ENCODE results near the gene RASAL3. TPM values are rescaled to one million over a fixed set of nuclear protein-coding genes. Genes with fewer than 3 reads are reported as not detected.
A peak's percentile ranks its signal among the peaks of the same experiment; 100 is the strongest.

The RASAL3 gene
- total RNA-seq, 1 experiment from 2014 or later = 1.1 TPM

GRCh38 chr19:15419413-15420025 is 44.8 kb downstream of the RASAL3 start:
- Histone ChIP-seq H3K27me3 (replicated peaks; ENCODE audit: insufficient read depth, low read depth, low read length, poor library complexity) (no peaks in the 10 kb centered on the region), H3K27ac (ENCODE audit: low read depth, low read length, poor library complexity, severe bottlenecking) (peak overlapping the region; percentile 61), H3K9me3 (ENCODE audit: low read depth, low read length, poor library complexity, severe bottlenecking) (peaks cover 10% of the 10 kb centered on the region), H3K36me3 (ENCODE audit: insufficient read depth, low read length, poor library complexity, severe bottlenecking) (peaks cover 37% of the 10 kb centered on the region), H3K4me1 (ENCODE audit: insufficient read depth, low read length, poor library complexity, severe bottlenecking) (peaks cover 27% of the 10 kb centered on the region), H3K4me3 (ENCODE audit: low read depth, low read length, poor library complexity, severe bottlenecking) (peak overlapping the region; percentile 24)
- TF ChIP-seq EZH2 (IDR thresholded peaks at IDR 0.05; ENCODE audit: borderline replicate concordance, low read depth, low read length, poor library complexity, severe bottlenecking) = no peak
- TF ChIP-seq, protein P1, sequence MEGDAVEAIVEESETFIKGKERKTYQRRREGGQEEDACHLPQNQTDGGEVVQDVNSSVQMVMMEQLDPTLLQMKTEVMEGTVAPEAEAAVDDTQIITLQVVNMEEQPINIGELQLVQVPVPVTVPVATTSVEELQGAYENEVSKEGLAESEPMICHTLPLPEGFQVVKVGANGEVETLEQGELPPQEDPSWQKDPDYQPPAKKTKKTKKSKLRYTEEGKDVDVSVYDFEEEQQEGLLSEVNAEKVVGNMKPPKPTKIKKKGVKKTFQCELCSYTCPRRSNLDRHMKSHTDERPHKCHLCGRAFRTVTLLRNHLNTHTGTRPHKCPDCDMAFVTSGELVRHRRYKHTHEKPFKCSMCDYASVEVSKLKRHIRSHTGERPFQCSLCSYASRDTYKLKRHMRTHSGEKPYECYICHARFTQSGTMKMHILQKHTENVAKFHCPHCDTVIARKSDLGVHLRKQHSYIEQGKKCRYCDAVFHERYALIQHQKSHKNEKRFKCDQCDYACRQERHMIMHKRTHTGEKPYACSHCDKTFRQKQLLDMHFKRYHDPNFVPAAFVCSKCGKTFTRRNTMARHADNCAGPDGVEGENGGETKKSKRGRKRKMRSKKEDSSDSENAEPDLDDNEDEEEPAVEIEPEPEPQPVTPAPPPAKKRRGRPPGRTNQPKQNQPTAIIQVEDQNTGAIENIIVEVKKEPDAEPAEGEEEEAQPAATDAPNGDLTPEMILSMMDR (conservative IDR thresholded peaks at IDR 0.05; ENCODE audit: low read depth, low read length) = no peak
- ChIA-PET POLR2A (ENCODE audit: low non-redundant PET) (interaction anchor here (0.5 to 1.8 kb wide), 5 partner anchors 11 to 288 kb away, joined by 4 to 15 read pairs (median 4); no protein-coding TSS in a partner anchor), CTCF (interaction anchor here (0.6 to 2.0 kb wide), 5 partner anchors 17 to 328 kb away, joined by 3 to 17 read pairs (median 6); no protein-coding TSS in a partner anchor)
- intact Hi-C loops (cut with micrococcal nuclease; ENCODE audit: unreplicated experiment) = loop anchor here (1.0 to 10.0 kb wide), 3 partner anchors 88 to 155 kb away; partner anchors contain the start of gene CYP4F22
- no TSS peak for BruUV-seq (replicated peaks)
- no peak for DNase-seq (ENCODE audit: low spot score)

- TF ChIP-seq EZH2 (IDR thresholded peaks at IDR 0.05; ENCODE audit: borderline replicate concordance, low read depth, low read length, poor library complexity, severe bottlenecking) = no peak
- TF ChIP-seq, protein P1 (conservative IDR thresholded peaks at IDR 0.05; ENCODE audit: low read depth, low read length) = peak; percentile 86
- peaks cover 9% of the 10 kb centered on the region for H3K9me3 ChIP-seq (ENCODE audit: low read depth, low read length, poor library complexity, severe bottlenecking)
- intact Hi-C loops (cut with micrococcal nuclease; ENCODE audit: unreplicated experiment) = loop anchor here (1.0 to 10.0 kb wide), 3 partner anchors 89 to 154 kb away; partner anchors contain the start of gene CYP4F22
- H3K4me3 ChIP-seq (ENCODE audit: low read depth, low read length, poor library complexity, severe bottlenecking) = peak within 1 kb of the TSS; percentile 80
- no peaks in the 10 kb centered on the region for H3K27me3 ChIP-seq (replicated peaks; ENCODE audit: insufficient read depth, low read depth, low read length, poor library complexity)
- peak; percentile 100 for DNase-seq (ENCODE audit: low spot score)
- H3K36me3 ChIP-seq (ENCODE audit: insufficient read depth, low read length, poor library complexity, severe bottlenecking) = peaks cover 30% of the 10 kb centered on the region
- ChIA-PET POLR2A (ENCODE audit: low non-redundant PET) (interaction anchor here (0.5 to 1.8 kb wide), 5 partner anchors 14 to 287 kb away, joined by 3 to 15 read pairs (median 4); no protein-coding TSS in a partner anchor), CTCF (interaction anchor here (0.6 to 2.0 kb wide), 6 partner anchors 18 to 1002 kb away, joined by 3 to 17 read pairs (median 6); no protein-coding TSS in a partner anchor)
- H3K27ac ChIP-seq (ENCODE audit: low read depth, low read length, poor library complexity, severe bottlenecking) = peak within 1 kb of the TSS; percentile 94
- BruUV-seq (replicated peaks) = no TSS peak
- peaks cover 27% of the 10 kb centered on the region for H3K4me1 ChIP-seq (ENCODE audit: insufficient read depth, low read length, poor library complexity, severe bottlenecking)
These were observed 45.5 kb downstream of the RASAL3 start, which contains the start of gene AKAP8L for GRCh38 chr19:15418579-15419412. AKAP8L (minus strand) TSS chr19:15418988; CDS start chr19:15418923, 65 bp downstream.

GRCh38 chr19:15418231-15418578 is 46.1 kb downstream of the RASAL3 start:
- intact Hi-C loops (cut with micrococcal nuclease; ENCODE audit: unreplicated experiment) = loop anchor here (5.0 to 10.0 kb wide), 2 partner anchors 89 to 153 kb away; partner anchors contain the start of gene CYP4F22
- H3K4me1 ChIP-seq (ENCODE audit: insufficient read depth, low read length, poor library complexity, severe bottlenecking) = peaks cover 27% of the 10 kb centered on the region
- peak overlapping the region; percentile 80 for H3K4me3 ChIP-seq (ENCODE audit: low read depth, low read length, poor library complexity, severe bottlenecking)
- H3K27me3 ChIP-seq (replicated peaks; ENCODE audit: insufficient read depth, low read depth, low read length, poor library complexity) = no peaks in the 10 kb centered on the region
- POLR2A ChIA-PET (ENCODE audit: low non-redundant PET) = interaction anchor here (0.6 to 1.8 kb wide), 2 partner anchors 15 to 241 kb away, joined by 3 to 4 read pairs; no protein-coding TSS in a partner anchor
- TF ChIP-seq, protein P1 (conservative IDR thresholded peaks at IDR 0.05; ENCODE audit: low read depth, low read length) = no peak
- TF ChIP-seq EZH2 (IDR thresholded peaks at IDR 0.05; ENCODE audit: borderline replicate concordance, low read depth, low read length, poor library complexity, severe bottlenecking) = no peak
- no TSS peak for BruUV-seq (replicated peaks)
- DNase-seq (ENCODE audit: low spot score) = peak; percentile 76
- peaks cover 24% of the 10 kb centered on the region for H3K36me3 ChIP-seq (ENCODE audit: insufficient read depth, low read length, poor library complexity, severe bottlenecking)
- CTCF ChIA-PET = interaction anchor here (1.2 to 2.0 kb wide), 3 partner anchors 19 to 138 kb away, joined by 3 to 17 read pairs (median 6); no protein-coding TSS in a partner anchor
- H3K9me3 ChIP-seq (ENCODE audit: low read depth, low read length, poor library complexity, severe bottlenecking) = peaks cover 3% of the 10 kb centered on the region
- H3K27ac ChIP-seq (ENCODE audit: low read depth, low read length, poor library complexity, severe bottlenecking) = peak overlapping the region; percentile 94

Measured in A673 (cell line).